PC-3 (cell line): Measurements from ENCODE around the gene FAM72A.
"Not testable (repeated sequence)": the region's sequence is repeated elsewhere in the genome, so short reads cannot be mapped to it uniquely, and the experiment has no call there.

Experiments
- CTCF ChIP-seq: fragments of 300-600 bp; sonication (generic); conservative IDR thresholded peaks from 2 replicates; pipeline ENCODE4 v1.5.1; 2017; ENCODE audit warnings: antibody characterized with exemption, low read depth, mild to moderate bottlenecking, low read length
- EZH2phosphoT487 ChIP-seq: fragments of 300-600 bp; sonication (generic); IDR thresholded peaks from 2 replicates; pipeline ENCODE4 v1.6.1; 2018; ENCODE audit warnings: mild to moderate bottlenecking, antibody characterized with exemption, low read length, borderline replicate concordance

- TF ChIP-seq CTCF, EZH2phosphoT487: not testable (repeated sequence)
These were observed 8.2 kb upstream of the FAM72A start for GRCh38 chr1:206210802-206211201.
